HG02642 (cell line): ENCODE results near the gene PRND.
"Not testable (repeated sequence)": the region's sequence is repeated elsewhere in the genome, so short reads cannot be mapped to it uniquely, and the experiment has no call there.

ENCODE experiments used
- ATAC-seq: cut with Tn5 transposase; IDR thresholded peaks from one replicate; pipeline ENCODE4 v1.9.1; 2021; ENCODE audit warnings: mild to moderate bottlenecking; ENCODE audit not compliant: unreplicated experiment, poor library complexity

The PRND gene

DNA sequence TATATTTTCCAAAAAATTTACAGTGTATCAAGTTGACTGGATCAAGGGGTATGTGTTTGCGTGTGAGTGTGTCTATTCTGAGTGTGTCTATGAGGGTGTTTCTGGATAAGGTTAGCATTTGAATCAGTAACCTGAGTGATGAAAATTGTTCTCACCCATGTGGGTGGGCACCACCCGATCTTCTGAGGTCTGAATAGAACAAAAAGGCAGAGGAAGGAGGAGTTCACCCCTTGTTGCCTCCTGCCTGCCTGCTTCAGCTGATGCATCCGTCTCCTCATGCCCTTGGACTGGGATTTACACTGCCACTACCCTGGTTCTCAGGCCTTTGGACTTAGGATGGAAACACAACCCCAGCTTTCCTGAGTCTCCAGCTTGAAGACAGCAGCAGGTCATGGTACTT, 13.7 kb upstream of the PRND start:
- ATAC-seq = no peak

DNA sequence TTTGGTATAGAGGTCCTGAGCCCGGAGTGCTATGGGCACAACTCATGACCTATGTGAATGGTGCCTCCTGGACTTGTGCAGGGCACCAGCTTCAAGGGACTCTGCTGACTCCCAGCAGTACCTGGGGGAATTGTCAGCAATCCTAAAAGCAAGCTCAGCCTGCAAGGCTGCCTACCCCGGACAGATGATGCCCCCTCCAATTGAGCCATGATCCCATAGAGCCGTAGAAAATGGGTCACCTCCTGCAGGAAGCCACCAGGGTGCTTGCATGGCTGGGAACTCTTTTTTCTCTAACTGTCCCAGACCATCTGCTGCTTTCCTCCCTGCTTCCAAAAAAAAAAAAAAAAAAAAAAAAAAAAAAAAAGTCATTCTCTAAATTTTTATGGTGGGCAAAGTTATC, 12.9 kb upstream of the PRND start:
- no peak for ATAC-seq

DNA sequence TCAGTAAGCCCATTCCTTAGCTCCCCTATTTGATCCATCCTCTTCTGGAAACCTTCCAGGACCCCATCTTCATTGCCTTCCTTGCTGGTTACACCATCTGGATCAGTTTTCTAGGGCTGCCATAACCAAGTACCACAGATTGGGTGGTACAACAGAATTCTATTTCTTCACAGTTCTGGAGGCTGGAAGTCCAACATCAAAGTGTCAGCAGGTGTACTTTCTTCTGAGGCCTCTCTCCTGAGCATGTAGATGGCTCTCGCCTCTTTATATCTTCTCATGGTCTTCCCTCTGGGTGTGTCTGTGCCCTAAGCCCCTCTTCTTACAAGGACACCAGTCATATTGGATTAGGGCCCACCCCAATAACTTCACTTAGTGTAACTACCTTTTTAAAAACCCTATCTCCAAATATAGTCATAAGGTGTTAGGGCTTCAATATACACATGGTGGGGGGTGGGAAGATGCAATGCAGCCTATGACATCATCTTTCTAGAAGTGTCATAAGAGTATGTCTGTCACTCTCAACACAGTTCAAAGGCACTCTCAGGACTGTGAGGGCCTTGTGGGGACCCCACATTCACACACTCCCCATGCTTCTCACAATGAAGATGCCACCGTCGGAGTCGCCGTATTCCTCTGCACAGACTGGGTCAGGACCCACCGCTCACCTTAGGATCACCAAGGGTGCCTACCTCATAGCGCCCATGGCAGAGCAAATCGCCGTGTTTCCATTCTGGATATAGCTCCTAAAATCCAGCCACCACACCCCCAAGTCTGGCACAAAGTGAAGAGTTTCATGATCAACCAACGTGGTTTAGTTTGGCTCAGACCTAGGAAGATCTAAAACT, 12.2 kb upstream of the PRND start:
- no peak for ATAC-seq

DNA sequence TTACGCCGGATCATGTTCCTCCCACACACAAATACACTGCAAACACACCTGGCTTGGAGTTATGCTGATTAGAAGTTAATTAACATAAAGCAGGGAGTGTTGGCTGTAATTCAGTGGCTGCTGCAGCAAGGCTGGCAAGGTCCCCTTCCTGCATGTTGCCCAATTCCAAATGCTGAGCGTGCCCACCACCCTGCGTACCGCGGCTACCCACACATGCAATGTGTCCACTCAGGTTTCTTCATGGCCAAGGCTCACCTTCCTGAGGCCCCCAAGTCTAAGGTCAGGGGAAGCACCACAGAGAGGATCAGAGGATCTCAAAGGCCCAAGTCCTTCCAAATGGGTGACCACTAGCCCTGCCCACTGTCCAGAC, 11.6 kb upstream of the PRND start:
- ATAC-seq = no peak

DNA sequence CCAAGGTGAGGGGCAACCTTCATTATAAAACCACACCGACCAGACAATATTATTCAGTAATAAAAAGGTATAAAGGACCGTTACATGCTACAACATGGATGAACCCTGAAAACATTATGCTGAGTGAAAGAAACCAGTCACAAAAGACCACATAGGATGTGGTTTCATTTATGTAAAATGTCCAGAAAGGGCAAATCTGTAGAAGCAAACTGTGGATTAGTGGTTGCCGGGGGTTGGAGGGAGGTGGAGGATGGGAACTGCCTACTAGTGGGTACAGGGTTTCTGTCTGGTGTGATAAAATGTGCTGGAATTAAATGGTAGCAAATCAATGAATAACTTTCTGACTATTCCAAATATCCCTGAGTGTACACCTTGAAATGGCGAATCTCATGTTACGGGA, 10.2 kb upstream of the PRND start:
- ATAC-seq = no peak

DNA sequence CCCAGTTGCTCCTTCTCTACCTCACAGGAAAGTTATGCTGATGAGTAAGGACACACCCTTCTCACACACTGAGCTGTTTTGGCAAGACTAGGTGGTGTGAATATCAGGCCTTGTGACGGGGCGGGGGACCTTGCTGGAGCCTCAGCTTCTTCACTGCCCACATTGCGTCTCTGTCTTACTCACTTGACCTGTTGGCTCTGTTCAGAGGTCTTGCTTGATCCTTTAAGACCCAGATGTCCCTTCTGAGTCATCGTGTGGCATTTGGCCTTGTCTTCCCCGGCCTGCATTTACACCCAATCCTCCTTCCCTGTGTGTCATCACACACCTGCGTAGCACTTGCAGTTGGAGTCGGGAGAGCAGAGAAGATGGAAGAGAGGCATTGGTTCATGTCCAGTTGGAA, 8.3 kb upstream of the PRND start:
- ATAC-seq = no peak

DNA sequence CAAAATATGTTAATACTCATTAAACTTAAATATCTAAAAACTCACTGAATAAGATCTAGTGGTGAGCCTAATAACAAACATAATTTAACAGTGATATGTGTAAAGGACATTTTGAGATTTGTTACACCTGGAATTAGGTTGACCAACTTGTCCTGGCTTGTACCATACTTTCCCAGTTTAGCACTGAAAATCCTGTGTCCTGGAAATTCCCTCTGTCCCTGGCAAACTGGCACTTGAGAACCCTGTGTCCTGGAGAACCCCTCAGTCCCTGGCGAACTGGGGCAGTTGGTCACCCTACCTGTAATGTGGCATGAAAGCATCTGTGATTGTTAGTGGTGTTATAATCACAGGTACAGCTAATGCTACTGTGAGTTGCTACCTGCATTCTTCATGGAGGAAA, 6.9 kb upstream of the PRND start:
- no peak for ATAC-seq

DNA sequence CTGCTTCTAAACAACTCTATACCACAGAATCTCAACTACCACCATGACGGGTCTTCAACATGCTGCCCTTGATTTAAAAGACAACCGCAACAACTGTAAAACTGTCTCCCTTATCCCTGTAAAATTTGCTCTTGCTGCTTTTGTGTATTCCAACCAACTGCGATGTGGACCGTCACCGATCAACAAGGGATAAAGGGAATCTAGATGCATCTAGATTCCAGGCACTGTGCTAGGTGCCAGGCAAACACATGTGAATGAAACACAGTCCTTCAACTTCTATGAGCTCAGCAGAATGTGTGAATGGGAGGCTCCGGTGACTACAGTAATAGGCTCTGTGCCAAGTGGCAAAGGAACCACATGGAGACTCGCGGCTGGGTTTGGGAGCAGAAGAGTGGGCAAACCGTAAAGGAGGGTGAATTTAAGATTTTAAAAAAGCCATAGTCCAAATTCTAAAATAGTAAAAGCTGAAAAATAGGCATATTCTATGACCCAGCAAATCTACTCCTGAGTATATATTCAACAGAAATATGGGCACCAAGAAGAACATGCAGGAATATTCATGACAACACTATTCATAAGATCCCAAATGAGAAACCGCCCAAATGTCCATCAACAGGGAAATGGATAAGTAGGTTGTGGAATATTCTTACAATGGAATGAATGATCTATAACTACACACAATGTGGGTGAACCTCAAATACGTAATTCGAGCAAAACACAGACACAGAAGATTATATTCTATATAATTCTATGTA, 3.7 kb upstream of the PRND start:
- no peak for ATAC-seq

DNA sequence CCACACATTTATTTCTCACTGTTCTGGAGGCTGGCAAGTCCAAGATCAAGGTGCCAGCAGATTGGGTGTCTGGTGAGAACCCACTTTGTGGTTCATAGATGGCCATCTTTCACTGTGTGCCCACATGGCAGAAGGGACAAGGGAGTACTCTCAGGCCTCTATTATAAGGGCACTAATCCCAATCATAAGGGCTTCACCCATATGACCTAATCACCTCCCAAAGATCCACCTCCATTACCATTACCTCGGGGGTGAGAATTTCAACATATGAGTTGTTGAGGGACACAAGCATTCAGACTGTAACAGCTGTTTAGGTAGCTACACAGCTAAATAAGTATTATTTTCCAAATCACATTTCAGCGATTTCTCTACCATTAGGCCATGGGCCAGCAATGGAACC, 2.5 kb upstream of the PRND start:
- no peak for ATAC-seq

DNA sequence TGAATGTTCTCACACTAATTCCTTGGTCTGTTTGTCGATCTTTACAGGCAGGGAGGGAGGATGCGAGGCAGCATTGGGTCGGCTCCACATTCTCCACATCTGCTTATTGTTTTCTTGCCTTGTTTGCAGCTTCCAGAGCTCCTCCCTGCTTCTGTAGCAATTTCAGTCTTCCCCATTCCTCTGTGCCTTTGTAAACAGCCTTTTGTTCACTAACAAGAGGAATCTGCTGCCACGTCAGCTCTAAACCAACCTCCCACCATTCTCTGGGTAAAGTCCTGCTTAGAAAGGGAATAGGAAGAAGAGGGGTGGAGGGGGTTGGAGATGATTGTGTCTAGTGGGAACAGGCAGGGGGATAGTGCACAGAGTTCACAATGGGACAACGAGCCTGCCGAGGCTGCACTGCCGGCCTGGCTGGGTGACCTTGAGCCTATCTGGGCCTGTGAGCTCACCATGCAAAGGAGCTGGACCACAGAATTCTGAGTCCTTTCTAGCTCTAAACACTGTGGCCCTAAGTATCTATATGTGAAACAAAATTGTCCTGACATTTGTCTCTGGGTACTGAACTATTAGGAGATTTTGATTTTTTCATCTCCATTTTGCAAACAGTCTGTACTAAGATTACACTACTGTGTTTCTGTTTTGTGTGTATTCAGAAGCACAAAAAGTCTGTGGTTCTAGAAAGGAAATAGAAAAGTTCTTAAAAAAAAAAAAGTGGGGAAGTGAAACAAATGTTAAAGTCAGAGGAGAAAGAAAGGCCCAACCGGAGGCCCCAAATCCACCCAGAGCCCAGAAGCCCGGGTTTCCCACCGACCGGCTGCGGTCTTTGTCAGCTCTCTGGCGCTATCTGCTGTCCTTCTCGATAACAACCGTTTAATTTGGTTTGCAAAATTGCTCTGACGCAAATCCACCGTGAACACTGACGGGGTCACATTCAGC, 1.4 kb upstream of the PRND start:
- peak; percentile 95 for ATAC-seq

DNA sequence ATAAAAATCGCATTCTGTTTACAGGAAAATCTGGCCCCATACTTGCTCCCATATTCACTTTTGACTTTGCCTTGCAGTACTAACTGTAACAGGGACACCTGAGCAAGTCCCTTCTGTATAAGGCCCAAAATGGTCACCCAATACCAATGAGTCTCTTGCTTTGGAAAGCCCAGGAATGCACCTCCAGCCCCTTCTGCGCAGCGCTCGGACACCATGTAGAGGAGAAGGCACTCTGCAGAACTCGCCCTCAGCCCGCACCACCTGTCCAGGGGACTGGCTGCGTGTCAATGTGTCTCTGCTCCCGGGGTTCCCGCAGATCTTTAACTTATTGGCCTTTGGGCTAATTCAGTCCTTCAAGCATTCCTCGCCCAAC, 746 bp upstream of the PRND start:
- no peak for ATAC-seq

DNA sequence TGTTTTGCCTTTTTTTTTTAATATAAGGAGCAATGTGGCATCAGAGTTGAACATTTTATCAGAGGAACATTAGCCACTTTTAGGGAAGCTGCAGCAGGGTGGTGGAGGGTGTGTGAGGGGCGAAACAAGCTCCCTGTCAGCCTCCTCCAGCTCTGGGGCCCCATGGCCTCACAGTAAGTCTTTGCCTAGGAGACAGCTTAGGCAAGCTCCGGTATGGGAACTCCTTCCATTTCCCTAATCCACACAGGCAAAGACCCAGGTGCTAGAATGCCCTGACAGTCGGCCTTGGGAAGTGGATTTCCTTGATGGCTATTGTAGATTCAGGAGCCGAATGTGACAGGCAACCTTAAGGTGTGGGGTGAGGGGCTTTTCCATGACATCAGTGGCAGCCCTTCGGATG, 862 bp downstream of the PRND start:
- no peak for ATAC-seq

DNA sequence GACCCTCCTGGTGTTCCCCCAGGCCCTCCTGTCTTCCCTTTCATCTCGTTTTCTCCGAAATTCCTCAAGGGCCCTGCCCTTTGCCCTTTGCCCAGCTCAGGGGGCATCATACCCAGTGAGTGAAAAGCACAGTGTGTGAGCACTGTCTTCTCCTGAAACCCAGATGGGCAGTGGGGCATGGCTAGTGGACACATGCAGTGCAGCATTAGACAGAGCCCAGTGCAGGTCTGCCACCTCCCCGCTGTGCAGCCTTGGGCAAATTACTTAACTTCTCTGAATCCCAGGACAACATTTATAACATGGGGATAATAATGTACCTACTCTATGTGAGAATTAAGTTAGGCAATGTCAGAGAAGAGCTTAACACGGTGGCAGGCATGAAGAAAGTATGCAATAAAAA, 1.3 kb downstream of the PRND start:
- ATAC-seq = no peak

DNA sequence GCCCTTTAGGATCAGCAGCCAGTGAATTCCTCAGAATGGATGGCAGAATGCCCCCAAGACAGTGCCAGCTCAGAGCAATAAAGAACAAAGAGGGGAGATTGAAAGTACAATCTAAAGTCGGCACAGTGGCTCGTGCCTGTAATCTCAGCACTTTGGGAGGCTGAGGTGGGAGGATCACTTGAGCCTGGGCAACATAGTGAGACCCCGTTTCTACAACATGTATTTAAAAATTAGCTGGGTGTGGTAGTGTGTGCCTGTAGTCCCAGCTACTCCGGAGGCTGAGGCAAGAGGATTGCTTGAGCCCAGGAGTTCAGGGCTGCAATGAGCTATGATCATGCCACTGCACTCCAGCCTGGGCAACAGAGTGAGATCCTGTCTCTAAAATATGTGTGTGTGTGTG, 1.8 kb downstream of the PRND start:
- not testable (repeated sequence) for ATAC-seq

DNA sequence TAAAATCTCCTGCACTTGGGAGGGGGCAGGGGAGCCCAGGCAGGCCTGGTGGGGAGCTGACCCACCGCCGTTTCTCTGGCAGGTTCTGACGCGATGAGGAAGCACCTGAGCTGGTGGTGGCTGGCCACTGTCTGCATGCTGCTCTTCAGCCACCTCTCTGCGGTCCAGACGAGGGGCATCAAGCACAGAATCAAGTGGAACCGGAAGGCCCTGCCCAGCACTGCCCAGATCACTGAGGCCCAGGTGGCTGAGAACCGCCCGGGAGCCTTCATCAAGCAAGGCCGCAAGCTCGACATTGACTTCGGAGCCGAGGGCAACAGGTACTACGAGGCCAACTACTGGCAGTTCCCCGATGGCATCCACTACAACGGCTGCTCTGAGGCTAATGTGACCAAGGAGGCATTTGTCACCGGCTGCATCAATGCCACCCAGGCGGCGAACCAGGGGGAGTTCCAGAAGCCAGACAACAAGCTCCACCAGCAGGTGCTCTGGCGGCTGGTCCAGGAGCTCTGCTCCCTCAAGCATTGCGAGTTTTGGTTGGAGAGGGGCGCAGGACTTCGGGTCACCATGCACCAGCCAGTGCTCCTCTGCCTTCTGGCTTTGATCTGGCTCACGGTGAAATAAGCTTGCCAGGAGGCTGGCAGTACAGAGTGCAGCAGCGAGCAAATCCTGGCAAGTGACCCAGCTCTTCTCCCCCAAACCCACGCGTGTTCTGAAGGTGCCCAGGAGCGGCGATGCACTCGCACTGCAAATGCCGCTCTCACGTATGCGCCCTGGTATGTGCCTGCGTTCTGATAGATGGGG, 3.0 kb downstream of the PRND start:
- ATAC-seq = no peak

DNA sequence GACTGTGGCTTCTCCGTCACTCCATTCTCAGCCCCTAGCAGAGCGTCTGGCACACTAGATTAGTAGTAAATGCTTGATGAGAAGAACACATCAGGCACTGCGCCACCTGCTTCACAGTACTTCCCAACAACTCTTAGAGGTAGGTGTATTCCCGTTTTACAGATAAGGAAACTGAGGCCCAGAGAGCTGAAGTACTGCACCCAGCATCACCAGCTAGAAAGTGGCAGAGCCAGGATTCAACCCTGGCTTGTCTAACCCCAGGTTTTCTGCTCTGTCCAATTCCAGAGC, 3.5 kb downstream of the PRND start:
- no peak for ATAC-seq

DNA sequence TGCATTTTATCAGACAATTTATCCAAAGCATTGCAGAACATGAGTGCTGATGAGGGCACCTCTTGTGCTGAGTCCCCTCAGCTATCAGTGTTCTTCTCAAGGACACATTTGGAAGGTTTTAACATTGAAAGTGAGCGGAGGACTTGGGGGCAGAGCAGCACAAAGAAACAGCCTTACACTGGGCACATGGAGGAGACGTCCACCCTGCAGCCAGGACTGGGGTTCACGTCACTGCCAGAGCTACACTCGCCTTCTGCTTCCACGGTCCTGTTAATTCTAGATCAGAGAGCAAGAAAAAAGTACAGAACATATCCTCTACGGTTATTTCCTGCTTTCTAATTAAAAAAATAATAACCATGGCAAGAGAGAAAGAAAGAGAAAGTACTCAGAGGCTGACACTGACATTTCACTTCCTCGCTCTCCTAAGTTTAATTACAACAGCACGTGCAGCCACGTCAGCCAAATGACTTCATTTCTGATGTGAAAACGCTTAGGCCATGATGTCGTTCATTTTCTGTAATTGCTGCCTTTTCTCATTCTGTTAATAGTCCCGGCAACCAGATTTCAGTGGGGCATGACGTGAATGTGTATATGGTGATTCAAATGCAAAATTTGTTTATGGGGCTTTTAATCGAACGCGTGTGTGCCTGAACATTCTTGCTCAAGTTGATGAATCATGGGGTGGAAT, 5.1 kb downstream of the PRND start:
- no peak for ATAC-seq

DNA sequence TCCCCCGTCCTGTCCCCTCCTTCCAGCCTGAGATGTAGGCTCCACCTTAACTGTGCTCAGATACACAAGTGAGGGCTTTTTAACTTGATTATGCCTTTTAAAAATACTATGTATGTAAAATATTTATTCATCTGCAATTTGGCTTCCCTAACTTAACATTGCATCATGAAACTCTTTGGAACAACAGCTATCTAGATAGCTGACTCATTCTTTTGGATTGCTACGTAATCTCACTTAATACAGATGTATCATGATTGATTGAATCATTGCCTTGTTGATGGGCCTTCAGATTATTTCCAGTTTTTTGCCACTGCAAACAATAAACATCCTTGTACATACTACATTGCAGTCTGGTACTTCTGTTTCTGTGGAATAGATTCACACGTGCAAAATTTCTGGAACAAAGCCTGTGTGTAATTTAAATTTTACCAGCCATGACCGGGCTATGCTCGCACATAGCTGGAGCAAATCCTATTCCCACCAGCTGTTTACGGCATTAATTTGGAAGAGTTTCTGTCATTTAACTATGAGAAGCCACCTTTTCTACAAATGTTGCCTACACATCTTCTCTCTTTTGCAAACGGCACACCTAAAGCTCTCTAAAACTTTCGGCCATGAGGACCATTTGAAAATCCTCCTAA, 6.5 kb downstream of the PRND start:
- ATAC-seq = no peak

DNA sequence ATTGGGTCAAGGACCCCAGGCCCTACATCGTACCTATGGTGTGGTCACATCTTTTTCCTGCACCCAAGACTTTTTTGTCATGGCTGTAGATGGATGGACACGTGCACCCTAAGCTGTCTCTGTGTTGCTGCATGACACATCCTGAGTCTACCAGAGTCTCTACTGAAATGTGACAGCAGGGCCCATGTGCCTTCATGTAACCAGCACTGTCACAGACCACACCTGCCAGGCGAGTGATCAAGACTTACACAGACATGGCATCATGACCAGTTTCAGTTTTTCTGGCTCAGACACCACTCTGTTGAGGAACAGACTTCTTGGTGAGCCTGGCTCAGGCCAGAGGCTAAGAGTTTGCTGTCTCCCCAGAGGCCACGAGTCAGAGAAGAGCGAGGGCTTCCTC, 7.6 kb downstream of the PRND start:
- ATAC-seq = no peak
